Caco-2 (cell line): Measurements from ENCODE around the gene CPEB2. TPM values are rescaled to one million over a fixed set of nuclear protein-coding genes. Genes with fewer than 3 reads are reported as not detected.

Experiments used
- BruUV-seq: library from RNA; stranded (reverse); fragments of 400-500 nt; replicated peaks from 2 replicates; lab custom pipeline; 2021; lab: Mats Ljungman, UMichigan
- CTCF ChIA-PET: fragments of 300-600 bp; sonication (Branson Sonifier 250); formaldehyde crosslinking; loops from one replicate; lab custom pipeline; 2022; ENCODE audit warnings: antibody characterized with exemption; lab: Charles Lee
- POLR2A ChIA-PET: fragments of 300-600 bp; sonication (Branson Sonifier 250); formaldehyde crosslinking; loops from one replicate; lab custom pipeline; 2022; ENCODE audit warnings: antibody characterized with exemption; lab: Charles Lee
- DNase-seq, 2 experiments: peaks; one replicate each; pipeline versions ENCODE4 v3.0.0 to v3.0.0-alpha.2; 2020 to 2022
- H3K27me3 ChIP-seq: replicated peaks from 2 replicates; pipeline ENCODE4 v1.6.0; 2011; ENCODE audit warnings: low read length; ENCODE audit not compliant: control insufficient read depth, insufficient read depth
- H3K36me3 ChIP-seq: 2 replicates; pipeline ENCODE4 v1.5.1; 2011; ENCODE audit warnings: low read length; ENCODE audit not compliant: control insufficient read depth, insufficient read depth
- H3K4me1 ChIP-seq: fragments of 250-450 bp; sonication (Bioruptor Pico); 2 replicates; pipeline ENCODE4 v1.5.1; 2020; ENCODE audit warnings: mild to moderate bottlenecking
- H3K4me3 ChIP-seq: 2 replicates; pipeline ENCODE4 v1.5.1; 2011; ENCODE audit warnings: low read depth, mild to moderate bottlenecking, control low read depth, low read length
- H3K9me3 ChIP-seq: fragments of 250-450 bp; sonication (Bioruptor Pico); 2 replicates; pipeline ENCODE4 v1.5.1; 2020; ENCODE audit warnings: mild to moderate bottlenecking, moderate library complexity
- H3K27ac Mint-ChIP-seq: one replicate; pipeline ENCODE4 v1.8.0; 2022; ENCODE audit warnings: mixed read lengths; ENCODE audit not compliant: unreplicated experiment
- H3K27me3 Mint-ChIP-seq: one replicate; pipeline ENCODE4 v1.8.0; 2022; ENCODE audit warnings: mixed read lengths; ENCODE audit not compliant: insufficient read depth, unreplicated experiment
- H3K36me3 Mint-ChIP-seq: one replicate; pipeline ENCODE4 v1.8.0; 2022; ENCODE audit warnings: mild to moderate bottlenecking, mixed read lengths; ENCODE audit not compliant: insufficient read depth, unreplicated experiment
- H3K4me1 Mint-ChIP-seq: one replicate; pipeline ENCODE4 v1.8.0; 2022; ENCODE audit warnings: low read depth, mixed read lengths; ENCODE audit not compliant: unreplicated experiment
- H3K4me3 Mint-ChIP-seq: one replicate; pipeline ENCODE4 v1.8.0; 2022; ENCODE audit warnings: mild to moderate bottlenecking, moderate library complexity, mixed read lengths; ENCODE audit not compliant: unreplicated experiment
- H3K9me3 Mint-ChIP-seq: one replicate; pipeline ENCODE4 v1.8.0; 2022; ENCODE audit warnings: mixed read lengths; ENCODE audit not compliant: unreplicated experiment
- CTCF ChIP-seq, 2 experiments: fragments of 200-600 bp in 1 of 2; IDR thresholded peaks; 1 replicate in 1 of 2; 2 replicates in 1 of 2; pipeline versions ENCODE4 v1.5.1 to v1.8.0; 2011 to 2022; ENCODE audit warnings: antibody characterized with exemption in 1 of 2, control low read depth in 1 of 2, inconsistent platforms in 1 of 2, low read depth in 1 of 2, low read length in 1 of 2, mild to moderate bottlenecking in 1 of 2, moderate library complexity in 1 of 2; ENCODE audit not compliant: insufficient read depth in 1 of 2, severe bottlenecking in 1 of 2, unreplicated experiment in 1 of 2
- intact Hi-C: fragments of 100-400 bp; cut with micrococcal nuclease; formaldehyde crosslinking; loops from one replicate; pipeline ENCODE4 v1.10.0; 2022; ENCODE audit not compliant: unreplicated experiment
- total RNA-seq: library from RNA; stranded (reverse); gene quantifications from 2 replicates; pipeline ENCODE4 v1.2.3, GENCODE V29; 2022

Gene CPEB2
- total RNA-seq, 1 experiment from 2014 or later = 0.18 TPM

GRCh38 chr4:15006416-15007024, 4.2 kb downstream of the CPEB2 start:
- Mint-ChIP-seq H3K9me3 (no peaks in the 10 kb centered on the region), H3K36me3 (no peaks in the 10 kb centered on the region), H3K4me3 (no peak overlapping the region), H3K27ac (no peak overlapping the region), H3K4me1 (no peaks in the 10 kb centered on the region), H3K27me3 (peaks cover 10% of the 10 kb centered on the region)
- intact Hi-C loops = no loop called here
- Histone ChIP-seq H3K36me3 (no peaks in the 10 kb centered on the region), H3K4me1 (0 out of 2 replicates have a peak, but pooled peaks cover 5% of the 10 kb centered on the region), H3K4me3 (no peak overlapping the region), H3K9me3 (no peaks in the 10 kb centered on the region), H3K27me3 (no peaks in the 10 kb centered on the region; the same call in 1 of the 2 replicates)
- TF ChIP-seq CTCF (IDR thresholded peaks at IDR 0.05; ENCODE audit: insufficient read depth in 1 of 2, low read depth in 1 of 2, low read length in 1 of 2, severe bottlenecking in 1 of 2, unreplicated experiment in 1 of 2) = no peak
- ChIA-PET CTCF (no interaction called here), POLR2A (no interaction called here)
- no peak for DNase-seq
- BruUV-seq = no TSS peak

GRCh38 chr4:15007201-15007600, 4.9 kb downstream of the CPEB2 start:
- Histone ChIP-seq H3K27me3 (no peaks in the 10 kb centered on the region; the same call in 1 of the 2 replicates), H3K4me3 (no peak overlapping the region), H3K4me1 (0 out of 2 replicates have a peak, but pooled peaks cover 5% of the 10 kb centered on the region), H3K9me3 (no peaks in the 10 kb centered on the region), H3K36me3 (no peaks in the 10 kb centered on the region)
- DNase-seq = no peak
- no TSS peak for BruUV-seq
- H3K4me1 Mint-ChIP-seq = no peaks in the 10 kb centered on the region
- TF ChIP-seq CTCF (IDR thresholded peaks at IDR 0.05; ENCODE audit: insufficient read depth in 1 of 2, low read depth in 1 of 2, low read length in 1 of 2, severe bottlenecking in 1 of 2, unreplicated experiment in 1 of 2) = no peak
- intact Hi-C loops = no loop called here
- no peak overlapping the region for H3K4me3 Mint-ChIP-seq
- H3K9me3 Mint-ChIP-seq = no peaks in the 10 kb centered on the region
- H3K36me3 Mint-ChIP-seq = no peaks in the 10 kb centered on the region
- POLR2A ChIA-PET = no interaction called here
- H3K27me3 Mint-ChIP-seq = peaks cover 10% of the 10 kb centered on the region
- CTCF ChIA-PET = no interaction called here
- H3K27ac Mint-ChIP-seq = no peak overlapping the region

- 0 out of 2 replicates have a peak, but pooled peaks cover 4% of the 10 kb centered on the region for H3K4me1 ChIP-seq
- intact Hi-C loops = no loop called here
- Mint-ChIP-seq H3K4me1 (no peaks in the 10 kb centered on the region), H3K4me3 (no peak overlapping the region), H3K27ac (no peak overlapping the region), H3K9me3 (no peaks in the 10 kb centered on the region), H3K27me3 (peaks cover 9% of the 10 kb centered on the region), H3K36me3 (no peaks in the 10 kb centered on the region)
- no peaks in the 10 kb centered on the region for H3K36me3 ChIP-seq
- no peak for DNase-seq
- TF ChIP-seq CTCF (IDR thresholded peaks at IDR 0.05; ENCODE audit: insufficient read depth in 1 of 2, low read depth in 1 of 2, low read length in 1 of 2, severe bottlenecking in 1 of 2, unreplicated experiment in 1 of 2) = no peak
- CTCF ChIA-PET = no interaction called here
- H3K4me3 ChIP-seq = no peak overlapping the region
- BruUV-seq = no TSS peak
- POLR2A ChIA-PET = no interaction called here
- H3K27me3 ChIP-seq = no peaks in the 10 kb centered on the region
- H3K9me3 ChIP-seq = no peaks in the 10 kb centered on the region
Observed at GRCh38 chr4:15010038-15010585, 7.8 kb downstream of the CPEB2 start.
